SU-DHL-6 (cell line): ENCODE results near the gene HOMER3.

Experiments
- H2AFZ ChIP-seq: fragments of 200-600 bp; sonication (generic); 2 replicates; pipeline ENCODE4 v1.6.1; 2014; ENCODE audit warnings: low read depth, mild to moderate bottlenecking, moderate library complexity, mixed read lengths, antibody characterized with exemption, low read length; ENCODE audit not compliant: severe bottlenecking
- H3F3A ChIP-seq: fragments of 200-600 bp; shearing (Covaris generic); 2 replicates; pipeline ENCODE4 v1.6.0; 2016; ENCODE audit warnings: antibody characterized with exemption, mild to moderate bottlenecking; ENCODE audit not compliant: insufficient read depth
- H3K27ac ChIP-seq: fragments of 200-600 bp; sonication (generic); 2 replicates; pipeline ENCODE4 v1.5.1; 2016; ENCODE audit warnings: low read depth, mild to moderate bottlenecking, low read length, moderate library complexity, mixed read lengths
- H3K27me3 ChIP-seq: fragments of 200-600 bp; sonication (generic), shearing (Covaris generic); 2 replicates; pipeline ENCODE4 v1.6.0; 2014; ENCODE audit warnings: mild to moderate bottlenecking, low read length
- H3K36me3 ChIP-seq: fragments of 200-600 bp; sonication (generic); 2 replicates; pipeline ENCODE4 v1.6.1; 2014; ENCODE audit warnings: mild to moderate bottlenecking, low read length, mixed read lengths
- H3K4me2 ChIP-seq: fragments of 300-600, 200-600 bp; shearing (Covaris generic), sonication (generic); 2 replicates; pipeline ENCODE4 v1.6.0; 2014; ENCODE audit warnings: low read length, low read depth, mild to moderate bottlenecking; ENCODE audit not compliant: poor library complexity, severe bottlenecking
- H3K4me3 ChIP-seq: fragments of 200-600 bp; sonication (generic); 2 replicates; pipeline ENCODE4 v1.5.1; 2014; ENCODE audit warnings: antibody characterized with exemption, low read length, mild to moderate bottlenecking, mixed read lengths; ENCODE audit not compliant: insufficient read depth, poor library complexity, severe bottlenecking
- H3K79me2 ChIP-seq: fragments of 200-600 bp; sonication (generic); 2 replicates; pipeline ENCODE4 v1.6.1; 2014; ENCODE audit warnings: mild to moderate bottlenecking, low read length, moderate library complexity; ENCODE audit not compliant: insufficient read depth
- H3K9ac ChIP-seq: fragments of 200-600 bp; sonication (generic); 2 replicates; pipeline ENCODE4 v1.7.0; 2014; ENCODE audit warnings: mild to moderate bottlenecking, low read length
- H3K9me2 ChIP-seq: fragments of 200-600 bp; sonication (generic); replicated peaks from 2 replicates; pipeline ENCODE4 v1.6.1; 2014; ENCODE audit warnings: low read length; ENCODE audit not compliant: insufficient read depth
- H3K9me3 ChIP-seq: fragments of 200-600 bp; sonication (generic); 2 replicates; pipeline ENCODE4 v1.6.1; 2014; ENCODE audit warnings: low read length, mixed read lengths; ENCODE audit not compliant: insufficient read depth
- H4K20me1 ChIP-seq: fragments of 200-600 bp; sonication (generic); 2 replicates; pipeline ENCODE4 v1.6.1; 2014; ENCODE audit warnings: low read depth, mild to moderate bottlenecking, antibody characterized with exemption, low read length, moderate library complexity, mixed read lengths
- EZH2phosphoT487 ChIP-seq: fragments of 200-600 bp; sonication (generic), shearing (Covaris generic); conservative IDR thresholded peaks from 2 replicates; pipeline ENCODE4 v1.6.1; 2018; ENCODE audit warnings: mild to moderate bottlenecking, antibody characterized with exemption, low read length, moderate library complexity, mixed read lengths
- TF ChIP-seq, protein P1 (sequence below): fragments of 200-600 bp; sonication (generic); IDR thresholded peaks from one replicate; pipeline ENCODE4 v1.5.1; 2017; ENCODE audit warnings: antibody characterized with exemption, mild to moderate bottlenecking, low read length, moderate library complexity; ENCODE audit not compliant: insufficient read depth, poor library complexity, severe bottlenecking

Gene HOMER3

DNA sequence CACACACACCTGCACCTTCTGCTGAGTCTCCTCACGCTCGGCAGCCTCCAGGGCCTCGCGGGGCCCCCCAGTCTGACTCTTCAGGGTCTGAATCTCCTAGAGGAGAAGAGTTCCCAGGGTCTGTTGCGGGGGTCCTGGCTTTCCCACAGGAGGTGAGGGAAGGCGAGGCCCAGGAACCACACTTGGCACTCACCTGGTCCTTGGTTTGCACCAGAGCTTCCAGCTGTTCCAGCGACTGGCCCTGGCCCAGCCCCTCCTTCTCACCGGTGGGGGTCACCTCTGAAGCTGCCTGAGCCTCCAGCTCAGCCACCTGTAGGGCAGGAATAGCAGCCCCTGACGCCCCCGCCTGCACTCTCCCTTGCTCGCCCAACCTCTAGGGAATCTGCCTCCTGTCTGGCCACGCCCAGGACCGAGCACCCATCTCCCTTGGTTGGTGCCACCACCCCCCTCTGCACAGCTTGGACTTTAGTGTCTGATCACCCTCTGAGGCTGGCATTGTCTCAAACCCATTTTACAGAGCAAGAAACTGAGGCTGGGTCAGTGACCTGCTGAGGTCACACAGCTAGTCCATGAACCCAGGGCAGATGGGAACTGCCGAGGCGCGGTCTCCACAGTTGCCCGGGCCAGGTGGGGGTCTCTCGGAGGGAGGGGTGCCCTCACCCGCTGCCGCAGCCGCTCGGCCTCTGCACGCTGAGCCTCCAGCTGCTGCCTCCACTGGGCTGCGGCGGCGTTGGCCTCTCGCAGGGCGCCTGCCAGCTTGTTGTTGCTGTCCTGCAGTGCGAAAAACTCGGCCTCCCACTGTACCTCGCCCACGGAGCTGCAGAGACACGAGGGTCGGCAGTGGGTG, 9.5 kb downstream of the HOMER3 start:
- no peaks in the 10 kb centered on the region for H3K9me2 ChIP-seq
- no peak overlapping the region for H3K4me3 ChIP-seq
- no peak overlapping the region for H3K9ac ChIP-seq
- no peaks in the 10 kb centered on the region for H4K20me1 ChIP-seq
- no peaks in the 10 kb centered on the region for H3K9me3 ChIP-seq
- no peaks in the 10 kb centered on the region for H3K27me3 ChIP-seq
- no peaks in the 10 kb centered on the region for H3F3A ChIP-seq
- no peak overlapping the region for H2AFZ ChIP-seq
- H3K27ac ChIP-seq: no peak overlapping the region
- no peaks in the 10 kb centered on the region for H3K36me3 ChIP-seq
- H3K4me2 ChIP-seq: no peak overlapping the region
- no peaks in the 10 kb centered on the region for H3K79me2 ChIP-seq
- TF ChIP-seq, protein P1, sequence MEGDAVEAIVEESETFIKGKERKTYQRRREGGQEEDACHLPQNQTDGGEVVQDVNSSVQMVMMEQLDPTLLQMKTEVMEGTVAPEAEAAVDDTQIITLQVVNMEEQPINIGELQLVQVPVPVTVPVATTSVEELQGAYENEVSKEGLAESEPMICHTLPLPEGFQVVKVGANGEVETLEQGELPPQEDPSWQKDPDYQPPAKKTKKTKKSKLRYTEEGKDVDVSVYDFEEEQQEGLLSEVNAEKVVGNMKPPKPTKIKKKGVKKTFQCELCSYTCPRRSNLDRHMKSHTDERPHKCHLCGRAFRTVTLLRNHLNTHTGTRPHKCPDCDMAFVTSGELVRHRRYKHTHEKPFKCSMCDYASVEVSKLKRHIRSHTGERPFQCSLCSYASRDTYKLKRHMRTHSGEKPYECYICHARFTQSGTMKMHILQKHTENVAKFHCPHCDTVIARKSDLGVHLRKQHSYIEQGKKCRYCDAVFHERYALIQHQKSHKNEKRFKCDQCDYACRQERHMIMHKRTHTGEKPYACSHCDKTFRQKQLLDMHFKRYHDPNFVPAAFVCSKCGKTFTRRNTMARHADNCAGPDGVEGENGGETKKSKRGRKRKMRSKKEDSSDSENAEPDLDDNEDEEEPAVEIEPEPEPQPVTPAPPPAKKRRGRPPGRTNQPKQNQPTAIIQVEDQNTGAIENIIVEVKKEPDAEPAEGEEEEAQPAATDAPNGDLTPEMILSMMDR: no peak
- TF ChIP-seq EZH2phosphoT487: no peak

DNA sequence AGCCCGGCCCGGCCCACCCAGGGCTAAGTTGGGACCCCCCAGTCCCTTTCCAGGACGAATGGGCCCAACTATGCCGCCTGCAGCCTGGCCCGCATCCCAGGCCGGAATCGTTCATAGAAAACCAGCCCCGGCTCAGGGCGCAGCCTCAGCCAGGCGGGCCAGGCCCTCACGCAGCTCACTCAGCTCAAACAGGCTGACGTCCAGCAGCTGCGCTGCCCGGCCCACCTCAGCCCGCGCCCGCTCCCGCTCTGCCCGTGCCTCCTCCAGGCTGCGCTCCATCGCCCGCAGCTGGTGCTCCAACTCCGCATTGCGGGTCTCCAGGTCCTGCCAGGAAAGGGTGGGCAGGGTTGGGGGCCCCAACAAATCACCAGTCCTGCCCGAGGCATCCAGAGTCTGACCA, 11.7 kb downstream of the HOMER3 start:
- no peaks in the 10 kb centered on the region for H4K20me1 ChIP-seq
- no peaks in the 10 kb centered on the region for H3K9me2 ChIP-seq
- H3K9ac ChIP-seq: no peak overlapping the region
- H3K4me3 ChIP-seq: no peak overlapping the region
- no peaks in the 10 kb centered on the region for H3F3A ChIP-seq
- H3K36me3 ChIP-seq: no peaks in the 10 kb centered on the region
- no peak overlapping the region for H3K27ac ChIP-seq
- no peak for TF ChIP-seq EZH2phosphoT487
- TF ChIP-seq, protein P1: no peak
- no peaks in the 10 kb centered on the region for H3K9me3 ChIP-seq
- H3K4me2 ChIP-seq: no peak overlapping the region
- H3K79me2 ChIP-seq: no peaks in the 10 kb centered on the region
- no peak overlapping the region for H2AFZ ChIP-seq
- no peaks in the 10 kb centered on the region for H3K27me3 ChIP-seq

DNA sequence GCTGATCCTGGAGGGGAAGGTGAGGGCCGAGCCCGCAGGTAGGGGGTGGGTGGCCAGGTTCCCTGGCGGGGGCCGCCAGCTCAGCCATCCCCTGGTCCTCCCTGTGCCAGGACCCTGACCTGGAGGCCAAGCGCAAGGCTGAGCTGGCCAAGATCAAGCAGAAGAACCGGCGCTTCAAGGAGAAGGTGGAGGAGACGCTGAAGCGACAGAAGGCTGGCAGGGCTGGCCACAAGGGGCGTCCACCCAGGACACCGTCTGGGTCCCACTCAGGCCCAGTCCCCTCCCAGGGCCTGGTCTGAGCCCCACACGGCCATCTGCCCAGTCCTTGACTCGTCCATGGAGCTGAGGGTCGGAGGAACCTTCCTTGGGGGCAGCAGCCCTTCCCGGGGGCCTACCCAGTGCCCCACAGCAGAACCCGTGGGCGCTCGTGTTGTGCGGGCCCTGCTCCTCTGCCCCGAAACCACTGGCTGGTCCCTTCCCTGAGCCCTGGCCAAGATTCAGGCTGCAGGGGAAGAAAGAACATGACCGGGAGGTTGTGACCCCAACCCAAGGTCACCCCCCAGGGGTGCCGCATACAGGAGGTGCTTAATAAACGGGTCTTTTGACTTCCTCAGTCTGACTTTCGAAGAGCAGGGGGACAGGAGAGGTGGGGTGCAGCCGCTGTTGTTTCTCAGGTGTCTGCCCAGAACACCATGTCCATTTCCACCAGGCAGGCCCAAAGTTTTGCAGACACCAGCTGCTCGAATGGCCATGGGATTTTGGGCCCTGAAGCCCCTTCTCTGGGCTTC, 12.8 kb downstream of the HOMER3 start:
- no peak for TF ChIP-seq EZH2phosphoT487
- TF ChIP-seq, protein P1: no peak
- Histone ChIP-seq H3K4me2 (no peak overlapping the region), H3K27me3 (no peaks in the 10 kb centered on the region), H3K9me2 (no peaks in the 10 kb centered on the region), H3K36me3 (no peaks in the 10 kb centered on the region), H4K20me1 (no peaks in the 10 kb centered on the region), H3F3A (no peaks in the 10 kb centered on the region), H3K4me3 (no peak overlapping the region), H3K9ac (no peak overlapping the region), H2AFZ (no peak overlapping the region), H3K9me3 (no peaks in the 10 kb centered on the region), H3K79me2 (no peaks in the 10 kb centered on the region), H3K27ac (no peak overlapping the region)
